ENCODE data around the gene KIF26B.

Gene KIF26B

DNA sequence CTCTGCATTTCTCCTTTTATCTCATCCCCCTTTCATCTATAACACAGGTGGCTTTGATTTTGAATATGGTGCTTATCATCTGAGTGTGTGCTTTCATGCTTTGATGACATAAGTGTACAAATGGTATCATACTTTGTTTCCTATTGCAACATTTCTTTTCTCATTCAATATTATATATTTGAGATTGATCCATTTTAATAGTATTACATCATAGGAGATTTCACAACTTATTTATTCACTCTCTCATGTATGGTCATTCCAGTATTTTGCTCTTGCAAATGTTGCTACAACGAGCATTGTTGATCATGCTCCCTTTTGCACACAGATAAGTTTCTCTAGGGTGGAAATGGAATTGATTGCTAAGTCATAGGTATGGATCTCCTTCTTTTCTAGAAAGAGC, 302.8 kb downstream of the KIF26B start:
- Histone ChIP-seq H3K36me3 (ENCODE audit: insufficient read depth, low read length) (no peaks in the 10 kb centered on the region), H3K4me3 (ENCODE audit: low read depth in 1 of 2, low read length in 2 of 2) (no peak overlapping the region), H3K27ac (ENCODE audit: low read length) (no peak overlapping the region), H3K27me3 (ENCODE audit: insufficient read depth, low read length, poor library complexity) (no peaks in the 10 kb centered on the region), H3K4me1 (ENCODE audit: insufficient read depth, low read length) (no peaks in the 10 kb centered on the region), H3K9ac (ENCODE audit: low read depth, low read length) (no peak overlapping the region), H3K9me3 (ENCODE audit: insufficient read depth, low read length, severe bottlenecking) (no peaks in the 10 kb centered on the region), H3K4me2 (ENCODE audit: insufficient read depth, low read length) (no peak overlapping the region), H2AFZ (ENCODE audit: low read depth, low read length) (no peak overlapping the region), H4K20me1 (ENCODE audit: insufficient read depth, low read length) (no peaks in the 10 kb centered on the region), H3K79me2 (ENCODE audit: insufficient read depth, low read length) (no peaks in the 10 kb centered on the region)
- ATAC-seq (ENCODE audit: insufficient read depth, low read depth) (no peak), DNase-seq (no peak)
- no peak for TF ChIP-seq EZH2 (IDR thresholded peaks at IDR 0.05; ENCODE audit: borderline replicate concordance, low read depth, low read length, severe bottlenecking)
- TF ChIP-seq, protein P1, sequence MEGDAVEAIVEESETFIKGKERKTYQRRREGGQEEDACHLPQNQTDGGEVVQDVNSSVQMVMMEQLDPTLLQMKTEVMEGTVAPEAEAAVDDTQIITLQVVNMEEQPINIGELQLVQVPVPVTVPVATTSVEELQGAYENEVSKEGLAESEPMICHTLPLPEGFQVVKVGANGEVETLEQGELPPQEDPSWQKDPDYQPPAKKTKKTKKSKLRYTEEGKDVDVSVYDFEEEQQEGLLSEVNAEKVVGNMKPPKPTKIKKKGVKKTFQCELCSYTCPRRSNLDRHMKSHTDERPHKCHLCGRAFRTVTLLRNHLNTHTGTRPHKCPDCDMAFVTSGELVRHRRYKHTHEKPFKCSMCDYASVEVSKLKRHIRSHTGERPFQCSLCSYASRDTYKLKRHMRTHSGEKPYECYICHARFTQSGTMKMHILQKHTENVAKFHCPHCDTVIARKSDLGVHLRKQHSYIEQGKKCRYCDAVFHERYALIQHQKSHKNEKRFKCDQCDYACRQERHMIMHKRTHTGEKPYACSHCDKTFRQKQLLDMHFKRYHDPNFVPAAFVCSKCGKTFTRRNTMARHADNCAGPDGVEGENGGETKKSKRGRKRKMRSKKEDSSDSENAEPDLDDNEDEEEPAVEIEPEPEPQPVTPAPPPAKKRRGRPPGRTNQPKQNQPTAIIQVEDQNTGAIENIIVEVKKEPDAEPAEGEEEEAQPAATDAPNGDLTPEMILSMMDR (IDR thresholded peaks at IDR 0.05; ENCODE audit: borderline replicate concordance, extremely low read depth, low read length, poor library complexity, severe bottlenecking) = no peak

DNA sequence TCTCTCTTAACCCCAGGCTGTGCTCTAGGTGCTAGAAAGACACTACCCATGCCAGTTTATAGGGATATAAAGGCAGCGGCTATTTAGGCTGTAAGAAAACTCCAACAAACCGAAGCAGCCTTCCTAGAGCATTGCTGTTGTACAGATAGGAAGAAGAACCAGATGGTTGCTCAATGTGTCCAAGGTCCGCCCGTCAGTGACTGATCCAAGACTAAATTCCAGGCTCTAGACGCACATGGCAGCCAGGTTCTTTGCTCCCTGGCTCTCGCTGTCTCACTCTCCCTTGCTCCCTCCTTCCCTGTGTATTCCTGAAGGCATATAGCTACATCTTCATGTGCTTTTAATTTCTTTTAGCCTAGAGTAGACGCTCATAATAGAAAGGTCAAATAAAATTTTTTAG, 303.4 kb downstream of the KIF26B start:
- Histone ChIP-seq H3K27me3 (ENCODE audit: insufficient read depth, low read length, poor library complexity) (no peaks in the 10 kb centered on the region), H3K4me3 (ENCODE audit: low read depth in 1 of 2, low read length in 2 of 2) (no peak overlapping the region)
- no peak for ATAC-seq (ENCODE audit: insufficient read depth, low read depth)

DNA sequence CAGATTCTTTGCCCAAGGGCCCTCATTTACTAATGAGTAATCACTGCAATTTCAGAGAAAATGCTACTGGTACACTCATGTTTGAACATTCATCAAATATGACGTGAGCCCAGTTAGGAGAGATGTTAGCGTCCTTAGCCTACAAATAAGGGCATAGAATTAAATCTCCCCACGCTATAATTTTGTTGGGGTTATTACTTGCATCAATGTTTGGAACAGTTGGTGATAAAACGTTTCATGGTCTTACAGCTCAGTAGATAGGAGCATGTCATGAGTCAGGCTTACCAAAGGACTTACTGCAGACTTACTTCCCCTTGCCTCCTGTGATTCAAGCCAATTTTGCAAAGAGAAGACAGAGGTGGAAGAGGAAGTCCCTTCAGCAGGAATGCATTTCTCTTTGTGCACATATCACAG, 304.0 kb downstream of the KIF26B start:
- TF ChIP-seq, protein P1 (IDR thresholded peaks at IDR 0.05; ENCODE audit: borderline replicate concordance, extremely low read depth, low read length, poor library complexity, severe bottlenecking) = no peak
- H3K4me1 ChIP-seq (ENCODE audit: insufficient read depth, low read length) = no peaks in the 10 kb centered on the region
- no peak overlapping the region for H2AFZ ChIP-seq (ENCODE audit: low read depth, low read length)
- ATAC-seq (ENCODE audit: insufficient read depth, low read depth) (no peak), DNase-seq (no peak)
- H3K36me3 ChIP-seq (ENCODE audit: insufficient read depth, low read length) = no peaks in the 10 kb centered on the region
- H3K4me3 ChIP-seq (ENCODE audit: low read depth in 1 of 2, low read length in 2 of 2) = no peak overlapping the region
- no peak overlapping the region for H3K9ac ChIP-seq (ENCODE audit: low read depth, low read length)
- H4K20me1 ChIP-seq (ENCODE audit: insufficient read depth, low read length) = no peaks in the 10 kb centered on the region
- H3K27ac ChIP-seq (ENCODE audit: low read length) = no peak overlapping the region
- no peaks in the 10 kb centered on the region for H3K79me2 ChIP-seq (ENCODE audit: insufficient read depth, low read length)
- H3K4me2 ChIP-seq (ENCODE audit: insufficient read depth, low read length) = no peak overlapping the region
- no peaks in the 10 kb centered on the region for H3K9me3 ChIP-seq (ENCODE audit: insufficient read depth, low read length, severe bottlenecking)
- no peaks in the 10 kb centered on the region for H3K27me3 ChIP-seq (ENCODE audit: insufficient read depth, low read length, poor library complexity)

More for the DNA sequence above, 303.4 kb downstream of the KIF26B start:
- Histone ChIP-seq H3K9ac (ENCODE audit: low read depth, low read length) (no peak overlapping the region), H3K79me2 (ENCODE audit: insufficient read depth, low read length) (no peaks in the 10 kb centered on the region), H3K27ac (ENCODE audit: low read length) (no peak overlapping the region), H3K4me1 (ENCODE audit: insufficient read depth, low read length) (no peaks in the 10 kb centered on the region), H4K20me1 (ENCODE audit: insufficient read depth, low read length) (no peaks in the 10 kb centered on the region), H3K36me3 (ENCODE audit: insufficient read depth, low read length) (no peaks in the 10 kb centered on the region), H2AFZ (ENCODE audit: low read depth, low read length) (no peak overlapping the region), H3K9me3 (ENCODE audit: insufficient read depth, low read length, severe bottlenecking) (no peaks in the 10 kb centered on the region), H3K4me2 (ENCODE audit: insufficient read depth, low read length) (no peak overlapping the region)
- no peak for TF ChIP-seq EZH2 (IDR thresholded peaks at IDR 0.05; ENCODE audit: borderline replicate concordance, low read depth, low read length, severe bottlenecking)
- TF ChIP-seq, protein P1 (IDR thresholded peaks at IDR 0.05; ENCODE audit: borderline replicate concordance, extremely low read depth, low read length, poor library complexity, severe bottlenecking) = no peak
- no peak for DNase-seq

DNA sequence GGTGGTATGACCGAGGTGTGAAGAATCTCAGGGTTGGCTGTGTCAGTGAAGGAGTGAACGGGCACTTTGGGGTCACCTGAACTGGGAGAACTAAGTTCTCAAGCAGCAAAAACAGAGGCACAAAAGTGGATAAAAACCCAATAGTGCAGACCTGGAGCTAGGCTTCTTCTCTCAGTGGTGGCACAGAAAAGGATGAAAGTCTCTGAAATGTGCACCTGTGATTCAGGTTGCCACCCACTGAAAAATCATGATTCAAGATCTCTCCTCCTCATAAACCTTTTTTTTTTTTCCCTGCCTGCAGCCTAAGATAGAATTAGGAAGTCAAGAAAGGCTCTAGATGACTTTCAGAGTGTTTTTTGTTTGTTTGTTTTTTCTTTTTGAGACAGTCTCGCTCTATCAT, 304.8 kb downstream of the KIF26B start:
- H3K27ac ChIP-seq (ENCODE audit: low read length) = no peak overlapping the region
- H3K4me3 ChIP-seq (ENCODE audit: low read depth in 1 of 2, low read length in 2 of 2) = no peak overlapping the region
- TF ChIP-seq, protein P1 (IDR thresholded peaks at IDR 0.05; ENCODE audit: borderline replicate concordance, extremely low read depth, low read length, poor library complexity, severe bottlenecking) = no peak
- TF ChIP-seq EZH2 (IDR thresholded peaks at IDR 0.05; ENCODE audit: borderline replicate concordance, low read depth, low read length, severe bottlenecking) = no peak
- H3K4me2 ChIP-seq (ENCODE audit: insufficient read depth, low read length) = no peak overlapping the region
- ATAC-seq (ENCODE audit: insufficient read depth, low read depth) (no peak), DNase-seq (no peak)
- H3K27me3 ChIP-seq (ENCODE audit: insufficient read depth, low read length, poor library complexity) = no peaks in the 10 kb centered on the region
- H4K20me1 ChIP-seq (ENCODE audit: insufficient read depth, low read length) = no peaks in the 10 kb centered on the region
- no peaks in the 10 kb centered on the region for H3K79me2 ChIP-seq (ENCODE audit: insufficient read depth, low read length)
- H3K9ac ChIP-seq (ENCODE audit: low read depth, low read length) = no peak overlapping the region
- no peak overlapping the region for H2AFZ ChIP-seq (ENCODE audit: low read depth, low read length)
- H3K36me3 ChIP-seq (ENCODE audit: insufficient read depth, low read length) = no peaks in the 10 kb centered on the region
- no peaks in the 10 kb centered on the region for H3K9me3 ChIP-seq (ENCODE audit: insufficient read depth, low read length, severe bottlenecking)
- no peaks in the 10 kb centered on the region for H3K4me1 ChIP-seq (ENCODE audit: insufficient read depth, low read length)

Measured in DND-41 (cell line).